RCC 7860 (cell line): Measurements from ENCODE around the gene SLC48A1.
A peak's percentile ranks its signal among the peaks of the same experiment; 100 is the strongest.

Experiments used
- DNase-seq: peaks from one replicate; pipeline ENCODE4 v3.0.0-alpha.2; 2015; ENCODE audit warnings: low spot score
- FAIRE-seq: peaks from 2 replicates; lab custom pipeline; 2012; peaks lifted over from hg19 to GRCh38; lab: Jason Lieb, UNC

SLC48A1 gene

DNA sequence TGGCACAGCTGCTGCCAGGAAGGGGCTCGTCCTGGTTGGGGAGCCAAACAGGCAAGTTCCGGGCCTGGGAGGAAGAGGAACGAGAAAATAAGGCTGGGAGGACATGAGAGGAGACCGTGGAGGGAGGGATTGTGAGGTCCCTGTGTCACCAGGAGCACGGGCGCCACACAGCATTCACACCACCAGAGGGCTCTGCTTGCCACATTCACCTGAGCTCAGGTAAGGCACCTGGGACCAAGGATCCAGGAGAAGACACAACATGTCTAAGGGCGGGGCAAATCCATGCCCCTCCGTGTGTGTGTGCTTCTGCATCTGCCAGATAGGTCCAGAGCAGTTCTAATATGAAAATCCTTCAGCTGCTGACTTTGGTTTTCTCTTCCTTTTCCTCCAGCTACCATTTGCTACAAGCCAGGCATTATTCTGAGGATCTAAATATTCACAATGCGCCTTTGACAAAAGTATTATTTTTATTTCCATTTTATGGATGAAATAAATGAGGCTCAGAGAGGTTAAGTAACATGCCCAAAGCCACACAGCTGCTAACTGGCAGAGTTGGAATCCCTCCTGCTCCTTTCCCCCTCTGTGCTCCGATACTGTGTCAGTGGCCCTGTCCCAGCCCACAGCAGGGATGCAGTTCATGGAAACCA is 28.9 kb upstream of the SLC48A1 start:
- FAIRE-seq: no peak
- peak; percentile 20 for DNase-seq

DNA sequence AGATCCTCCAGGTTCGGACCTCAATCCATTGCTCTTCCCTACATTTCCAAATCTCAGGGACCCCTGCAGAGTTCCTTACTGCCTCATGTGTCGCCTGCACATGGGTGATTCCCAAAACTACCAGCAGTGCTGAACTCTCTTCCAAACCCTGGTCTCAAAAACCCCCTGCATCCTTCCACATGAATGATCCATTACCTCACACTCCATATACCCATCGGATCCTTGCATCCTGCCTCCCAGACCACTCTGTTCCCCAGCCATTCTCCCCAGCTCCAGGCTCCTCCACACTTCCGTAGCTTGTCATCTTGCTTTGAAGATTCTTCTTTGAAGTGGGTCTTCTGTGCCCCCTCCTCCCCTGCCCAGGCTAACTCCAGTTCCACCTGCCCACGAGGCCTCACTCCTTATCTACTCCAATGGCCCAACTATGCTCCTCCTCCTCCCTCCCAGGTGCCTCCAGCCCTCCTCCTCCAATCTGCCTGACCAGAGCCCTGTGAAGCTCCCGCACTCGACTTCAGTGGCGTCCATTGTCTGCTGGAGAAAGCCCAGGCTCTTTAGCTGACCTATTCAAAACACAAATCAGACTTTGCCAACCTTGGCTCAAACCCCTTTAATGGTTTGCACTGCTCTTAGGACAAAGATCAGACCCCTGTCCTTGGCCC is 28.1 kb upstream of the SLC48A1 start:
- no peak for FAIRE-seq

DNA sequence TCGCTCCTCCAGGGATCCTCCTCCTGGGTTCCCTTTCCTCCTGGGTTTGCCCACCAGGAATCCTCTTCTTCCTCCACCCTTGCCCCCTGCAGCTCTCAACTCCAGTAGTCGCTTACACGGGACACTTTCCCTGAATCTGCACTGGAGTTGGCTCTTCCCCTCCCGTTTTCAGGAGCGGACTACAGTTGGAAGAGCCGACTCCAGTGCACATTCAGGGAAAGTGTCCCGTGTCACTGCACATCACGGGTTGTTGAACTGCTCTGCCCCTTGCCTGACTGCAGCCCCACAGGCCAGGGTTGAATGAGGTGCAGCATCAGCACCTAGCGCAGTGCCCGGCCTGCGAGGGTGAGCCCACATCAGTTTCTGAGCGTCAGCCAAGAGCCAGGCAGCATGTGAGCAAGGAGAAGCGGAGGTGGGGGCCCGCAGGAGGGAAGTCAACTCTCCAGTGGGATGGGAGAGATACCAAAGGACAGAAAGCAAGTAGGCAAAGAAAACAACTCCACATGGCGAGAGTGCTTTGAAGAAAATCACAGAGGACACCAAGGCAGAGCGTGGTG is 27.5 kb upstream of the SLC48A1 start:
- DNase-seq: no peak
- no peak for FAIRE-seq

More for the DNA sequence above, 28.1 kb upstream of the SLC48A1 start:
- DNase-seq: no peak

DNA sequence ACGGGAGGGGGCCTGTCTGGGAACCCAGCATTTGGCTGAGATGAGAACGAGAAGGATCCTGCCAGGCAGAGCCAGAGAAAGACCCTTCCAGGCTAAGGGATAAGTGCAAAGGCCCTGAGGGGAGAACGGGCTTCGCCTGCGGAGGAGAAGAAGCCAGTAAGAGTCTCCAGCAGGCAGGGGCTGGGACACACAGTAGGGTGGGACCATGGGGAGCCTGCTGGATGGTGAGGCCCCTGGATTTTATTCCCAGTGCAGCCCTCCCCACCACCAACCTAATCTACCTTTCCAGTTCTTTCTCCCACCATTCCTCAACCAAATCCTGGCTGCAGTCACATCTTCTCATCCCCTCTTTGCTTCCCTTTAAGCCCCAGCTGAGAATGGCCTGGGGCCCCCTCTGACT is 27.0 kb upstream of the SLC48A1 start:
- FAIRE-seq (no peak), DNase-seq (no peak)

DNA sequence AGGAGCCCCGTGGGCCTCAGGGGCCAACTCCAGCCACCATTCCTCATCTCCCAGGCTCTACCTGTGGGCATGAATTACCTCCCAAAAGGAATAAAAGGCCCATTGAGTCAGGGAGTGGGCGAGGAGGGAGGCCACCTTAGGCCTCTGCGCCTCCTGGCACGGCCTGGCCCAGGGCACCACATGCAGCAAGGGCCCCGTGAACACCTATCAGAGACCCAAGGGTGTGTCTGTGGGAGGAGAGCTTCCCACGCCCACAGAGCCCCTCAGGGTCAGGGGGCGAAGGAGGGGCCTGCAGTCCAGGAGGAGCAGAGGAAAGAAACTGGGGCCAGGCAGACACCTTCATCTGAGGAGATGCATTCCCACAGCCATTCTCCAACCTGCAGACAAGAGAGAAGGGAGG is 26.5 kb upstream of the SLC48A1 start:
- FAIRE-seq: no peak
- DNase-seq: no peak

DNA sequence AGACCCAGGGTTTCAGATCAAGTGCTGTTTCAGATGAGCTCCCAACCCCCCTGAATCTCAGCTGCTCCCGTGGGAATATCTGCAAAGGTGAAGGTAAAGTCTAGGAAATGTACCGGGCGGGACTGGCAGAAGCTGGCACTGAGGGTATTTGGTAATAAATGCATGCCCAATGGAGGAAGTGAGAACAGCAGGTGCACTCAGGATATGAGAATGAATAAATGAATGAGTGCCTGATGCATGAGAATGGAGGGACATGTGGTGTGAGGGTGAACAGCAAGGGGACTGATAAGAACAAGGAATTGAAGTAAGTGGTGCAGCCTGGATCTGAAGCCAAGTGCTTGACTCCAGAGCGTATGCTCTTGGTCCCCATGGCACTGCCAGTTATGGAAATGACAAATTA is 25.9 kb upstream of the SLC48A1 start:
- FAIRE-seq (no peak), DNase-seq (no peak)

DNA sequence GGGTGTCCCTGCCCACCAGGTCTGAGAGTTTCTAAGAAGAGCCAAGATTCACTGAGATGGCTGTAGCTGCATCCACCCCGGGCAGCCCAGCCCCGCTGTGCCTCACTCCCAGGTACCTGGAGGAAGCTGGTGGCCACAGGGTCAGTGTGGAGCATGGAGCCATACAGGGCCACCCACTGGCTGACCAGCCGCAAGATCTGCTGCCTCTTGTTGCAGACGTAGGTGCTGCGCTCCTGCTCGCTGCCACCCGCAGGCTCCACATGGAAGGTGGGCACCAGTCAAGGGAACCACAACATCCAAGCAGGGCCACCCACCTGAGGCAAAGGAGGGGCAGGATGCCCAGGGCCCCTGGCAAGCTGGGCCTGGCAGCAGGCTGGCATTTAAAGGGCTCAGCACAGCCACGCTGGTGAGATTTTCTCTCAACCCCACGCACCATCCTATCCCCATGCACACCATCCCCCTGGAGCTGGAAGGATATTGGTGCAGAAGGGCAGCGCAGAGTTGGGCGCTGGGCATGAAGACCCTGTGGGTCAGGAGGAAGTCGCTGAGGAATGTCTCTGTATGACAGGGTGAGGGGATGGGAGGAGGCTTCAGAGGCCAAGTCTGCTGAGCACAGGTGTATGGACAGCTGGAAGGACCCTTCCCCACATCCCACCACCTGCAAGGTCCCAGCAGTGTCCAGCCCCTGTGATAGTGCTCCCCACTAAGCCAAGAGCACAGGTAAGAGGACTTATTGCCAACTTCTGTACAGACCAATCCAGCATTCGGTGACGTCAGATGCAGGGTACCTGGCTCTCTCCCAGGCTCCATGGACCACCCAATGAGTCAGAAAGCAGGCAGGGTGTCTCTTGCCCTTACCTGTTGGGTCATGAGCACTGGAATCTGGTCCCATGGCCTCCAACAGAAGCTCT is 25.2 kb upstream of the SLC48A1 start:
- FAIRE-seq (no peak), DNase-seq (no peak)

DNA sequence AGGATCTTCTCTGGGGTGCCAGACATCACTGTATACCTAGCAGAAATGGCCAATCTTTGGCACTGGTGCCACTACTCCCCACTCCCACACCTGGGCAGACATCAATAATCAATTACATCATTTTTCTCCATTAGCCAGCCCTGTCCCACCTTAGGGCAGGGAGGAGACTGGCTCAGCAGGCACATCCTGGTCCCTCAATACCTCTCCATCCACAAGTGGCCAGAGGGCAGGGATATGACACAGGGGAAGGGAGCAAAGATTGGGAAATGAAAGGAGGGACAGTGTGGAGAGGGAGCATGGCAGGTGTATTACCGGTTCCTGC is 24.6 kb upstream of the SLC48A1 start:
- FAIRE-seq (no peak), DNase-seq (no peak)

DNA sequence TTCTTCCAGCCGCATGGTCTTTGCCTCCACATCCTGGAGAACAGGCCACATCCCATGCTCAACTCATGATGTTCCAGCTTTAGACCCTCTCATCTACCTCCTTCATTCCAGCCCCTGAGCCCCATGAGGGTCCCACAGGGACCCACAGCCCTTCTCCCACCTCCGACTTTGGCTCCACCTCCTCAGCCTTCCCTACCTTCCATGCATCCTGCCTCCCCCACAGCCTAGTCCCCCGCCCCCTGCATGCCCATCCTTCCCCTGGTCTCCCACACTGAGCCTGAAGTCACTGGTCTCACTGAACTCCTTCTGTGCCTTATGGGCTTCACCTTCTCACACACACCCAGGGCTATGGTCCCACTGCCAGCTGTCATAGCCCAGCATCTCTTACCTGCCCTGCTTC is 24.1 kb upstream of the SLC48A1 start:
- DNase-seq: no peak
- FAIRE-seq: no peak

DNA sequence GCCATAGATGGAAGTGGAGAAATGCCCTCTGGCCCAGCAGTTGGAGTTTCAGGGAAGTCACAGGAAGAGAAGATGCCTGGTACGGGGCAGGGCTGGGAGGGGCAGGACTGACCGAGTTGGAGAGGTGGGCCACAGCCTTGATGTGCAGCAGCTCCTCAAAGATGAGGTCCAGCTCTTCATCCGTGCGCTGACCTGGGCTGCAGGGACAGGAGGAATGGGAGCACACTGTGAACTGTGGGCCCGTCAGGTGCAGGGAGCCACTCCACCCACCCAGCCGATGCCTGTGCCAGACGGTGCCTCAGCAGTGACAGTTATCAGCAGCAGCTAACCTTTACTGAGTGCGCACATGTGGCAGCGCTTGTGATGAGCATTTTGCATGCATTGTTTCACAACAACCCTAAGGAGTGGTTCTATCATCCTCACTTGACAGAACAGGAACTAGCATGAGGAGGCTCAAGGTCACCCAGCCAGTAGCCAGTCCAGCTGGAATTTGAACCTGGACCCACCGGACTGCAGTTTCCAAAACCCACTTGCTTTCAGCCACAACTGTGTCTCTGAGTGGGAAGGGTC is 22.7 kb upstream of the SLC48A1 start:
- FAIRE-seq: no peak
- no peak for DNase-seq

DNA sequence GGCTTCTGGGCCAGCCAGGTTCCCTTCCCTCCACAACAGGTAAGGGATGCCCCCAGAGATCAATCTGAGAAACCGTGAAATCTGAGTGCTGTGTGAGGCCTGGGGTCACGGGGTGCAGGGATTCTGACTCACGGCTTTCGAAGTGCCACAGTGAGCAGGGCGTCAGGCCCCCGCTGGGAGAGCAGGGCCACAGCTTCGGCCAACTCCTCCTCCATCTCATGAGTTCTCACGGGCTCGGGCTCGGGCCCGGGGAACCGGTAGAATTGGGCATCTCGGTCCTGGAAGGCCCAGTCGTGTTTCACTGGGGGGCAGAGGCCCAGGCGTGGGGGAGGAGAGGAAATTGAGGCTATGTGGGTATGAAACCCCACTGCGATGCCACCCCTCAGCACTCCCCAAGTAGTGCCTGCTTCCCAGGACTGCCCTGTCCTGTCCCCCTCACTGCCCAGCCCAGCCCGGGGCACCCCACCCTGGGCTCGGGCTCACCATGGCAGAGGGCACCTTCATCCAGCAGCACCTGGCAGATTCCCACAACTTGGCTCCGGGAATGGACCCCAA is 22.0 kb upstream of the SLC48A1 start:
- FAIRE-seq: no peak

DNA sequence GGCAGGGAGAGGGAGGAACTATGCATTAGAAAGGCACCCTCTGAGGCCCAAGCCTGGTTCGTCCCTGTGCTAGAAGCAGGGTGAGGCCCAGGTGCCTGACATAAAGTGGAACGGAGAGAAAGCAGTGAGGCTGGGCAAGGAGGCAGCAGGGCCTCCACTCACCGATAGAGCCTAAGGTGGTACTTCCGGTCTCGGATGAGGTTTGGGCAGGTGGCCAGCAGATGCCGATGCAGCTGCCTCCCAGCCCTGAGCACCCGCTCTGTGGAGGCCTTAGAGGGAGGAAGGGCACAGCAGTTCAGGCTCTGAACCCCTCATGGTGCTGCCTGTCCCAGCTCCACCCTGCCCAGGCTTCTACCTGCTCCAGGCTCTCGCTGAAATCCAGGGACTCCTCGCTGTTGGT is 21.5 kb upstream of the SLC48A1 start:
- no peak for FAIRE-seq
- no peak for DNase-seq

More for the DNA sequence above, 22.0 kb upstream of the SLC48A1 start:
- no peak for DNase-seq

DNA sequence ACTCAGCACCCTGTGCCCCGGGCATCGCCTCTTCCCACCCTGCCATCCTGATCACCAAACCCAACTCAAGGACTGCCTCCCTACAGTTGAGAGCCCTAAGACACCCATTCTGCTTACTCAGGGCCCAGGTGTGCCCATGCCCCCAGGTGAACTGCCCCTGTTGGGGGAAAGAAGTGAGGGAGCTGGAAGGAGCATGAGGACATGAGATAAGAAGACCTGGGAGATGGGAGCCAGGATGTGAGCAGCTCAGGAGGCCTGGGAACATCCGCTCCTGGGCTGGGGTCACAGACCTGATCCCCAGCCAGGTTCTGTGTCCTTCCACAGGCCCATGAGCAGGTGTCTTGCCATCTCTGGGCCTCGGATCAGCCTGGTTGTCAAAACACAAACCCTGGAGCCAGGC is 20.9 kb upstream of the SLC48A1 start:
- DNase-seq: no peak
- no peak for FAIRE-seq

DNA sequence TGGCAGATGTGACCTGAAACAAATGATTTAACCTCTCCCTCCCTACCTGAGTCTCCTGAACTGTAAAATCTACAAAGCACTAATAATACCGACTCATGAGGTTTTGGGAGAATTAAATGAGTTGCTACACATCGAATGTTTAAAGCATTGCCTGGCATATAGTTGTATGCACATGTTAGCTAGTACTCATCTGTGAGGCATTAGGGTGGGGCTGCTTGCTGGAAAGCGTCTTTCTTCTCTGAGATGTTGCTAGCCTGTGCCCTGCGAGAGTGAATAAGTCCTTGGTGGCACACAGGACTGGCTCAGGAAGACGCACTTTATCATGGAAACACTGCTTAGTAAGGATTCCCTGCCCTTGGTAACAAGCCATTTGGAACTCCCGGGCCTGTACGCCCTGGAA is 20.5 kb upstream of the SLC48A1 start:
- FAIRE-seq (no peak), DNase-seq (no peak)

DNA sequence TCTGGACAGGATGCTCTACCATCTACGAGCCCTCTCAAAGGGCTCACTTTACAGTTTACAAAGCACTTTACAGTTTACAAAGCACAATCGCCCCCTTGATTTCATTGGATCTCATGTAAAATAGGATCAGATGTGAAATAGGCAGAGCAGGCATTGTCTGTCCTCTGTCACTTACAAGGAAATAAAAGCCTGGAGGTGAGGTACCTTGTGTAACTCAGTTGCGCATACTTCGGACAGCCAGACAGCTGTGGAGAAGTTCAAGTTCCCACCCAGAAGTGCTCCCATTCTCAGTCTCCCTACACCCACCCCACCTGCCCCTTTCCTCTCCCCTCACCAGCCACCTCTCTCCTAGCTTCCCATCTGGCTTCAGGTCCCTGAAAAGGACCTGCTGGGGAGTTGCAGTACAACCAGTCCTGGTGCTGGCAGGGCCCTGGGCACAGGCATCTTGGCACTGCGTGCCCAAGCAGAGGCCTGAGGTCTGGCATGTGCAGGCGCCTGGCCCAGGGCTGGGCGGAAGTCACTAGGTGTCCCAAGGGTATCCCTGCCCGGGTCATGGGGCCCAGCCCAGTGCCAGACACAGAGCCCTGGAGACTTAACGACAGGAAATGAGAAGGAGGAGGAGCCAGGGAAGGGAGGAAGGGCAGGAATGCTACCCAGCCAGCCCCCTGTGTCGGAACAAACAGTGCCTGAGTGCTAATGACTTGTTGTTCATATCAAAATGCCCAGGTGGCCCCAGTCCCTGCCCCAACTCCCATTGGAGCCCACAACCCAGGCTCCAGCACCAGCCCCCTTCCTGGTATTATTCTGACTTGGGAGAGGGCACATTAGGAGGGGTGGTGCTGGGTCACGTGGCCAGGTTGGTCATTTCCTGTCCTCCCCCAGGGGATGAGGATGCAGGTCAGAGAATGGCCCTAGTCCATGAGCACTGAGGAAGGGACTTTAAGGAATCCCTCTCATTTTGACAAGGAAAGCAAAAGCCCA is 19.7 kb upstream of the SLC48A1 start:
- FAIRE-seq (no peak), DNase-seq (no peak)

DNA sequence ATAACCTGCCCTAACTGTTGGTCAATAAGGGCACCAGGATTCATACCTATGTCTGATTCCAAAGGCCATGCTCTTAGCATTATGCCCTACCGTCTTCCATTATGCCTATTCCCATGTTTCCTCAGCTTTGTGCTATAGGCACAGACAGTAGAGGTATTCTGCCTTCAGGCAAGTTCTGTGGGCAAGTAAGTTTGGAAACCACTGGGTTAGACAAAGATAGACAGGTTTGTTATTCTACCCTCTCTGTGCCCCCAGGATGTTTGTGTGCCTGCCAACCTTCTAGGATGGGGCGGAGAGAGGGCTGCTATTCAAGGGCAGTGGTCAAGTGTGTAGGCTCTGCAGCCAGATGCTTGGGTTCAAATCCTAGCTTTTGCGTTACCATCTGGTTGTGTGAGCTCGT is 18.9 kb upstream of the SLC48A1 start:
- DNase-seq (no peak), FAIRE-seq (no peak)

DNA sequence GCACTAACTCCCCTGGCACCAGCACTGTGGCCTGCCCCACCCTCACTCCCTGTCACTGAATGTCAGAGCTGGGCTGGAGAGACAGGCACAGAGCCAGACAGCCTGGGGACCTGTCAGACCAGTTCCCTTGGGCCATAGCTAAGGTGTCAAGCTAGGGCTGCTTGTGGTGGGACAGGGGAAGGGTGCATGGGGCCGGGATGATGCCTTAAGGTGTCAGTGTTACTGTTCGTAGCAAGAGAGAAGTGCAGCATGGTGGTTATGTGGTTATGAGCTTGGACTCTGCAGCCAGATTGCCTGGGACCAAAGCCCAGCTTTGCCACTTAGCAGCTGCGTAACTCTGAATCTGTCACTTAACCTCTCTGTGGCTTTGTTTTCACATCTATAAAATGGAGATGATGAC is 18.2 kb upstream of the SLC48A1 start:
- DNase-seq (no peak), FAIRE-seq (no peak)

DNA sequence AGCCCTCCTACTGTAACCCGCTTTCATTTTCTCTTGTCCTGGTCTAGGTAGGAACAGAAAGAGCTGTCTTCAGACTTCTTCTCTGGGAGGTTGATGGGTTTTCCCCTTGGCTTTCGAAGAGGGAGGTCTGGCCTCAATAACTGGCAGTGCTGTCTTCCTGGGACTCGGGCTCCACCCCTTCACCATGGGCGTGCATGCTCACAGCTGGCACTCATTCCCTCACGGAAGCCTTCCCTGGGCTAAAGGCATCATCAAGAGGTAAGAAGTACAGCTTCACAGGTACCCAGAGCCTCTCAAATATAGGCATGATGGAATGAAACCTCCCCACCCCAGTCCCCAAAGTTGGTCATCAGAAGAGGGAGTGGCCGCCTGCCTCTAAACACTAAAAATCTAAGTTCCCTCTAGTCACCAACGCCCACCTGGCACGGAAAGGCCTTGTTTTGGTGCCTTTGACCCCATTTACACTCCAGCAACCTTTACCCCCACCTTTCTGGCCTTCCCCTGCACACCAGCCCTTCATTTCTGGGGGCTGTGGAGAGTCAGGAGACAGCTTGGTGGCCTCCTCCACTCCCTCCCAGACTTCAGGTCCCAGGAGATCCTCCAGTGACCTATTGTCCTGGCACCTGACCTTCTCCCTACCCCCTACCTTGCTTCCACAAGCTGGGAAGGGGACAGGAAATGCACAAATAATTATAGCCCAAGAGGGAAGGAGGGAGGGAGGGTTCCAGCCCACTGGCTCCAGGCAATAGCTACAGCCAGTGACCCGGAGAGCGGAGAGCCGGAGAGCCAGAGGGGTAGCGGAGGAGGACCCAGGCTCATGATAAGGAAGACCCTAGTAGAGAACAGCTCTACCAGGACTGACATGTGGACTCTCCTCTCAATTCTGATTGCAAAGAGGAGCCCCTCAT is 17.1 kb upstream of the SLC48A1 start:
- FAIRE-seq (no peak), DNase-seq (no peak)

DNA sequence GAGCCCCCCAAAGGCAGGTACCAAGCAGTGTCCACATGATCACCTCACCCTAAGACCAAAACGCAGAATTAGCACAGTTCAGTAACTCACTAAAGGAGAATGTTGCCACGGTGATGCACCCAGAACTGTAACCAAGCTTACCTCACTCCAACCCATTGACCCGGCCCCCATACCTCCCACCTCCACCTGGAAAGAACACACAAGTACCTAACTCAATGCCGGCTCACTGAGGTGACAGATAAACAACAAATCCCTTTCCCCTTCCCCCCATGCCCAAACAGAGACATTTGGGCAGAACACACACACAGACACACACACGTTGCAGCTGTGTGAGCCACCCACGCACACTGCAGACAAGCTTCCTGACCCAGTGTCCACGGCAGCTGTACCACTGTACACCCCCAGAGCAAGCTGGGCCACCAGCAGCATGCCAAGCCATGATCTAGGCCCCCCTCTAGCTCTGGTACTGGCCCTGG is 15.6 kb upstream of the SLC48A1 start:
- FAIRE-seq (no peak), DNase-seq (no peak)
